ENCODE measurements around the gene ST8SIA5. TPM values are rescaled to one million over a fixed set of nuclear protein-coding genes. Genes with fewer than 3 reads are reported as not detected.
"Not testable (repeated sequence)": the region's sequence is repeated elsewhere in the genome, so short reads cannot be mapped to it uniquely, and the experiment has no call there.

Gene ST8SIA5
- 0.59 TPM for total RNA-seq

- no peak for DNase-seq
Observed at GRCh38 chr18:46756559-46757201, at the start of gene ST8SIA5. Gene ST8SIA5, minus strand, starts transcription at chr18:46757053. Its CDS starts 545 bp downstream, at chr18:46756508.

- DNase-seq, result not testable (repeated sequence)
Observed at GRCh38 chr18:46795945-46796344, 39.1 kb upstream of the ST8SIA5 start.

GRCh38 chr18:46794607-46795006, 37.8 kb upstream of the ST8SIA5 start:
- DNase-seq, result no peak

- DNase-seq, result no peak
Observed at GRCh38 chr18:46793565-46793964, 36.7 kb upstream of the ST8SIA5 start.

GRCh38 chr18:46789088-46789487, 32.2 kb upstream of the ST8SIA5 start:
- no peak for DNase-seq

- DNase-seq, result no peak
Observed at GRCh38 chr18:46787674-46788073, 30.8 kb upstream of the ST8SIA5 start.

GRCh38 chr18:46772357-46772756, 15.5 kb upstream of the ST8SIA5 start:
- DNase-seq, result no peak

GRCh38 chr18:46771141-46771540, 14.3 kb upstream of the ST8SIA5 start:
- DNase-seq, result peak; percentile 47

- DNase-seq, result no peak
Observed at GRCh38 chr18:46770708-46771107, 13.9 kb upstream of the ST8SIA5 start.

GRCh38 chr18:46768166-46768921, 11.5 kb upstream of the ST8SIA5 start:
- DNase-seq, result no peak

- DNase-seq, result no peak
Observed at GRCh38 chr18:46767217-46767616, 10.4 kb upstream of the ST8SIA5 start.

GRCh38 chr18:46764586-46764985, 7.7 kb upstream of the ST8SIA5 start:
- no peak for DNase-seq

GRCh38 chr18:46761059-46761769, 4.4 kb upstream of the ST8SIA5 start:
- no peak for DNase-seq

GRCh38 chr18:46759890-46760289, 3.0 kb upstream of the ST8SIA5 start:
- DNase-seq, result no peak

GRCh38 chr18:46756025-46756558, 761 bp downstream of the ST8SIA5 start:
- no peak for DNase-seq

- DNase-seq, result no peak
Observed at GRCh38 chr18:46755315-46756024, 1.4 kb downstream of the ST8SIA5 start.

- DNase-seq, result no peak
Observed at GRCh38 chr18:46754661-46755292, 2.1 kb downstream of the ST8SIA5 start.

- no peak for DNase-seq
Observed at GRCh38 chr18:46754188-46754587, 2.7 kb downstream of the ST8SIA5 start.

GRCh38 chr18:46751882-46752281, 5.0 kb downstream of the ST8SIA5 start:
- no peak for DNase-seq

GRCh38 chr18:46750626-46751025, 6.2 kb downstream of the ST8SIA5 start:
- DNase-seq, result no peak

GRCh38 chr18:46748466-46748865, 8.4 kb downstream of the ST8SIA5 start:
- no peak for DNase-seq

GRCh38 chr18:46740046-46740445, 16.8 kb downstream of the ST8SIA5 start:
- DNase-seq, result no peak

Measured in skin of body (tissue), 2 donors.